Immature natural killer cell (primary cell): ENCODE data around the gene HES6. TPM values are rescaled to one million over a fixed set of nuclear protein-coding genes. Genes with fewer than 3 reads are reported as not detected.

Experiments used
- DNase-seq, 3 donors: peaks; one replicate each; pipeline ENCODE4 v3.0.0; 2022; ENCODE audit warnings: mixed read lengths in 1 of 3
- H3K27ac Mint-ChIP-seq, 6 donors: one replicate each; pipeline ENCODE4 v1.8.0; 2020; ENCODE audit warnings: mixed read lengths in 6 of 6, mild to moderate bottlenecking in 5 of 6, inconsistent platforms in 4 of 6, moderate library complexity in 3 of 6
- H3K27me3 Mint-ChIP-seq, 3 donors: one replicate each; pipeline ENCODE4 v1.8.0; 2020 to 2021; ENCODE audit warnings: low read depth in 3 of 3, mild to moderate bottlenecking in 3 of 3, mixed read lengths in 3 of 3, moderate library complexity in 3 of 3, inconsistent platforms in 1 of 3
- H3K36me3 Mint-ChIP-seq, 3 donors: one replicate each; pipeline ENCODE4 v1.8.0; 2020; ENCODE audit warnings: mixed read lengths in 3 of 3, inconsistent platforms in 2 of 3, mild to moderate bottlenecking in 2 of 3
- H3K4me1 Mint-ChIP-seq, 2 donors: one replicate each; pipeline ENCODE4 v1.8.0; 2020; ENCODE audit warnings: inconsistent platforms in 2 of 2, mild to moderate bottlenecking in 2 of 2, mixed read lengths in 2 of 2, moderate library complexity in 1 of 2
- H3K4me3 Mint-ChIP-seq, 5 donors: one replicate each; pipeline ENCODE4 v1.8.0; 2020; ENCODE audit warnings: mild to moderate bottlenecking in 5 of 5, mixed read lengths in 5 of 5, inconsistent platforms in 3 of 5, moderate library complexity in 3 of 5
- H3K9me3 Mint-ChIP-seq, 6 donors: one replicate each; pipeline ENCODE4 v1.8.0; 2020; ENCODE audit warnings: mild to moderate bottlenecking in 6 of 6, mixed read lengths in 6 of 6, inconsistent platforms in 4 of 6, moderate library complexity in 3 of 6
- polyA plus RNA-seq, 3 donors: library from polyadenylated mRNA; unstranded; fragments of 300-500 nt; fragmentation: Illumina TruSeq; gene quantifications; one replicate each; pipeline ENCODE4 v1.2.3, GENCODE V29; 2021

The HES6 gene
- polyA plus RNA-seq, 3 donors from 2014 or later = 27.3 to 36.5 (median 34.5) TPM

DNA sequence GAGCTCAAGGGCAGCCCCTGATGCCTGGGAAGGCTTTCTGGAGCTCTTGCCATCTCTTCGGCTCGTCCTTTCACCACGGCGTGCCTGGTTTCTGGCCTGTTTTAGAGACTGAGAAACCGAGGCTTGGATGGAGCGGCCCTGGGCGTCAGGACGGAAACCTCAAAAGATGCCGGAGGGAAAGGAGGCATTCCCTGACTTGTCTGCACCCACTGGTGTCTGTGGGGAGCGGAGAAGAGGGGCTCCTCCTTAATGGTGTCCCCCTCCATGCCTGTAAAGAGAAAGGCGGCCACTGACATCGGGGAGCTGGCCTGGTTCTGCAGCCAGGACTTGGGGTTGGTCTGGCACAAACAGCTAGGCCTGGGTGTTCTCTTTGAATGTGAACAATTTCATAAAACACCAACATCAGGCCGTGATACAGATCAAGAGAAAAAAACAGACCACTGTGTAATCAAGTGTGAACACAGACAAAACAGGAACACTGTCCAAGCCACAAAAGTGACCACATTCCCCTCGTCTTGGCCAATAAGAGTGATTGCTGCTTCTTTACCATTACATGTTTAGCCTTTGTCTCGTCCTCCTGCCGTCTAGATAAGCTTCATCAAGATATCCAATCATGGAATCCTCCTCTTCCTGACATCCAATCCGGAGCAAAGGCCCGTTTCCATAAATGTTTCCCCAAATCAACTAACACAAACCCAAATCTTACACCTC lies 35.7 kb downstream of the HES6 start:
- peaks cover 47 to 49% of the 10 kb centered on the region in 2 donors for H3K4me1 Mint-ChIP-seq

GRCh38 chr2:238203094-238203972 lies 36.5 kb downstream of the HES6 start, which contains the start of gene ILKAP:
ILKAP (minus strand) TSS chr2:238203695; CDS start chr2:238203553, 142 bp downstream.
- Mint-ChIP-seq H3K27me3 (peaks cover 2 to 24% (median 18%) of the 10 kb centered on the region in 3 donors), H3K4me3 (peak within 1 kb of the TSS; percentile 86 to 91 (median 90)), H3K4me1 (peaks cover 55 to 57% of the 10 kb centered on the region in 2 donors), H3K9me3 (no peaks in the 10 kb centered on the region), H3K36me3 (no peaks in the 10 kb centered on the region), H3K27ac (peak within 1 kb of the TSS; percentile 91 to 95 (median 93))
- peak; percentile 91 to 93 (median 92) for DNase-seq

More for the DNA sequence above, 35.7 kb downstream of the HES6 start:
- H3K27me3 Mint-ChIP-seq = peaks cover 2 to 24% (median 18%) of the 10 kb centered on the region in 3 donors
- H3K36me3 Mint-ChIP-seq = no peaks in the 10 kb centered on the region
- peak overlapping the region; percentile 91 to 95 (median 93) for H3K27ac Mint-ChIP-seq
- no peaks in the 10 kb centered on the region for H3K9me3 Mint-ChIP-seq
- peak in 2 of 3 donors; percentile 17 to 19 for DNase-seq
- H3K4me3 Mint-ChIP-seq = peak overlapping the region; percentile 76 to 88 (median 86)

- peak overlapping the region; percentile 85 to 94 (median 90) for H3K27ac Mint-ChIP-seq
- peak overlapping the region; percentile 85 to 91 (median 90) for H3K4me3 Mint-ChIP-seq
- peaks cover 62 to 63% of the 10 kb centered on the region in 2 donors for H3K4me1 Mint-ChIP-seq
- H3K36me3 Mint-ChIP-seq = no peaks in the 10 kb centered on the region
- peaks cover 2 to 24% (median 18%) of the 10 kb centered on the region in 3 donors for H3K27me3 Mint-ChIP-seq
- no peaks in the 10 kb centered on the region for H3K9me3 Mint-ChIP-seq
- DNase-seq = peak in 1 of 3 donors; percentile 25
Measured at GRCh38 chr2:238202326-238203093, 37.3 kb downstream of the HES6 start.

- no peak for DNase-seq
- H3K27me3 Mint-ChIP-seq = peaks cover 2 to 5% (median 5%) of the 10 kb centered on the region in 3 donors
- H3K4me1 Mint-ChIP-seq = peaks cover 35 to 49% of the 10 kb centered on the region in 2 donors
- no peaks in the 10 kb centered on the region for H3K9me3 Mint-ChIP-seq
- H3K4me3 Mint-ChIP-seq = no peak overlapping the region
- peaks cover 27 to 62% (median 32%) of the 10 kb centered on the region in 3 donors for H3K36me3 Mint-ChIP-seq
- no peak overlapping the region for H3K27ac Mint-ChIP-seq
Measured at GRCh38 chr2:238190445-238190844, 49.4 kb downstream of the HES6 start.

Other genes with a start within 250 kb of the HES6 start
- 10 to 100 TPM; 12.1 to 15.8 (median 12.8) TPM for gene SCLY, start 179.0 kb downstream of the HES6 start, polyA plus RNA-seq
- gene ESPNL, start 139.7 kb downstream of the HES6 start, polyA plus RNA-seq = not detected
- not detected for gene KLHL30, start 101.4 kb downstream of the HES6 start, polyA plus RNA-seq
- gene ERFE, start 81.1 kb downstream of the HES6 start, polyA plus RNA-seq = 1 to 10 TPM; 4.6 to 6.2 (median 5.7) TPM
- gene ILKAP, start 36.3 kb downstream of the HES6 start, polyA plus RNA-seq = 10 to 100 TPM; 59.2 to 82.8 (median 59.3) TPM
- 1 to 10 TPM; 1.0 to 8.5 (median 7.2) TPM for gene PER2, start 48.6 kb upstream of the HES6 start, polyA plus RNA-seq
- gene TRAF3IP1, start 80.5 kb upstream of the HES6 start, polyA plus RNA-seq = 1 to 10 TPM; 1.9 to 7.0 (median 2.2) TPM
- gene ASB1, start 186.9 kb upstream of the HES6 start, polyA plus RNA-seq = 10 to 100 TPM; 30.3 to 53.8 (median 48.1) TPM